Chondrocyte (in vitro differentiated cells): ENCODE results near the gene FAM171A1. TPM values are rescaled to one million over a fixed set of nuclear protein-coding genes. Genes with fewer than 3 reads are reported as not detected.

Experiments
- DNase-seq: peaks from one replicate; pipeline ENCODE4 v3.0.0; 2021; ENCODE audit warnings: mixed read lengths, low spot score
- H3K27ac Mint-ChIP-seq: one replicate; pipeline ENCODE4 v1.8.0; 2021; ENCODE audit warnings: mild to moderate bottlenecking, moderate library complexity, mixed read lengths; ENCODE audit not compliant: unreplicated experiment
- H3K27me3 Mint-ChIP-seq: 2 replicates; pipeline ENCODE4 v1.8.0; 2021; ENCODE audit warnings: low read depth, mixed read lengths
- H3K36me3 Mint-ChIP-seq: 2 replicates; pipeline ENCODE4 v1.8.0; 2021; ENCODE audit warnings: low read depth, mixed read lengths
- H3K4me1 Mint-ChIP-seq: 2 replicates; pipeline ENCODE4 v1.8.0; 2021; ENCODE audit warnings: low read depth, mild to moderate bottlenecking, mixed read lengths
- H3K4me3 Mint-ChIP-seq: one replicate; pipeline ENCODE4 v1.8.0; 2021; ENCODE audit warnings: mild to moderate bottlenecking, moderate library complexity, mixed read lengths; ENCODE audit not compliant: unreplicated experiment
- H3K9me3 Mint-ChIP-seq: 2 replicates; pipeline ENCODE4 v1.8.0; 2021; ENCODE audit warnings: low read depth, mixed read lengths
- total RNA-seq: library from RNA; stranded (reverse); gene quantifications from 3 replicates; pipeline ENCODE4 v1.2.1, GENCODE V29; 2021
- TF ChIP-seq, protein P1 (sequence below): fragments of 200-600 bp; sonication (generic); IDR thresholded peaks from 2 replicates; pipeline ENCODE4 v1.5.0; 2021; ENCODE audit warnings: antibody characterized with exemption, mild to moderate bottlenecking, moderate library complexity

Gene FAM171A1
- total RNA-seq, 1 donor from 2014 or later = 40.9 TPM

DNA sequence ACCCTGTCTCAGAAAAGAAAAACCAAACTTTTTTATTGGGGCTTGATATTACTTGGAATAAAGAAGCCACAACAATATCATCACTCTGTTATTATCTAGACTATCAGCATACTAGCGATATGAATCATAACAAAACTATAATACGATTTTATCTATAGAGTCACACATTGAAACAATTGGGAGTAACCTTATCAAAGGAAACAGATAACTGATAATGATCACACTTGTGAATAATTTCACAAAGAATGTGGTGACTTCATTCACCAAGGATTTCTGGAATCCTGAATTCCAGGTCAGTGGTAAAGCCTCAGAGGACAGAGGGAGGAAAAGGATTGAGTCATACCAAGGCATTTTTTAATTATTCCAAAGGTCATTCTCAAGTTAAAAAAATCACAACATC is 170.5 kb downstream of the FAM171A1 start:
- Mint-ChIP-seq H3K36me3 (no peaks in the 10 kb centered on the region), H3K4me3 (no peak overlapping the region), H3K27me3 (no peaks in the 10 kb centered on the region), H3K9me3 (no peaks in the 10 kb centered on the region), H3K27ac (peak overlapping the region; percentile 59), H3K4me1 (peaks cover 50% of the 10 kb centered on the region)
- TF ChIP-seq, protein P1, sequence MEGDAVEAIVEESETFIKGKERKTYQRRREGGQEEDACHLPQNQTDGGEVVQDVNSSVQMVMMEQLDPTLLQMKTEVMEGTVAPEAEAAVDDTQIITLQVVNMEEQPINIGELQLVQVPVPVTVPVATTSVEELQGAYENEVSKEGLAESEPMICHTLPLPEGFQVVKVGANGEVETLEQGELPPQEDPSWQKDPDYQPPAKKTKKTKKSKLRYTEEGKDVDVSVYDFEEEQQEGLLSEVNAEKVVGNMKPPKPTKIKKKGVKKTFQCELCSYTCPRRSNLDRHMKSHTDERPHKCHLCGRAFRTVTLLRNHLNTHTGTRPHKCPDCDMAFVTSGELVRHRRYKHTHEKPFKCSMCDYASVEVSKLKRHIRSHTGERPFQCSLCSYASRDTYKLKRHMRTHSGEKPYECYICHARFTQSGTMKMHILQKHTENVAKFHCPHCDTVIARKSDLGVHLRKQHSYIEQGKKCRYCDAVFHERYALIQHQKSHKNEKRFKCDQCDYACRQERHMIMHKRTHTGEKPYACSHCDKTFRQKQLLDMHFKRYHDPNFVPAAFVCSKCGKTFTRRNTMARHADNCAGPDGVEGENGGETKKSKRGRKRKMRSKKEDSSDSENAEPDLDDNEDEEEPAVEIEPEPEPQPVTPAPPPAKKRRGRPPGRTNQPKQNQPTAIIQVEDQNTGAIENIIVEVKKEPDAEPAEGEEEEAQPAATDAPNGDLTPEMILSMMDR = no peak
- no peak for DNase-seq

DNA sequence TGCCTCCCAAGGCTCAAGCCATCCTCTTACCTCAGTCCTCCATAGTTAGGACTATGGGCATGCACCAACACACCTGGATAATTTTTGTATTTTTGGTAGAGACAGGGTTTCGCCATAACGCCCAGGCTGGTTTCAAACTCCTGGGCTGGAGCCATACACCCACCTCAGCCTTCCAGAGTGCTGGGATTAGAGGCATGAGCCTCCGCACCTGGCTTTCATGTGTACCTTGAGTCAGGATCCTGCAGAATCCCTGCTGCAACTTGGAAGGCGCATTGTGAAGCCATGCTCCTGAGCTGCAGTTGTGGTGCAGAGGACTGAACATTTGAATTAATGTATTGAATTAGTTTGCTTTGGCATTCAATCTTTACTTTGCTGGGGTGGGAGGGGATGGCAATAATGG is 173.2 kb downstream of the FAM171A1 start:
- no peak overlapping the region for H3K27ac Mint-ChIP-seq
- H3K36me3 Mint-ChIP-seq = no peaks in the 10 kb centered on the region
- no peak for DNase-seq
- H3K9me3 Mint-ChIP-seq = no peaks in the 10 kb centered on the region
- H3K4me1 Mint-ChIP-seq = peaks cover 47% of the 10 kb centered on the region
- no peak overlapping the region for H3K4me3 Mint-ChIP-seq
- TF ChIP-seq, protein P1 = no peak
- H3K27me3 Mint-ChIP-seq = no peaks in the 10 kb centered on the region

DNA sequence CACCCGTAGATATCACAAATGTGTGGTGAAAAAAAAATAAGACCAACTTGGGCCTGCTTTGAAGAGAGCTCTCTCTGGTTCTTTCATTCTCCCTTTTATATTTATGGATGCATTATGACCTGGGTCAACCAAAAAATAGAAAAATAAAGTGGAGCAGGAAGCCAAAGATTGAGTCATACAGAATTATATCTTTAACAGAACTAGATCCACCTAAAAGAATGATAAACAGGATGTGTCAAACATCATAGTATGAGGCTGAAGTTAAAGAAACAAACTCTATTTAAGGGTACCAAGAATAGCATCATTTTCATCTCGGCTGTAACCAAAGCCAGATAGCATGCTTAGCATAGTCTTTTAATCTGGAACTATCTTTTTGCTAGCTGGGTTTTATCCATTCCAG is 173.8 kb downstream of the FAM171A1 start:
- Mint-ChIP-seq H3K36me3 (no peaks in the 10 kb centered on the region), H3K9me3 (no peaks in the 10 kb centered on the region), H3K4me3 (no peak overlapping the region), H3K4me1 (peaks cover 41% of the 10 kb centered on the region), H3K27ac (no peak overlapping the region), H3K27me3 (no peaks in the 10 kb centered on the region)
- no peak for DNase-seq
- TF ChIP-seq, protein P1 = no peak

DNA sequence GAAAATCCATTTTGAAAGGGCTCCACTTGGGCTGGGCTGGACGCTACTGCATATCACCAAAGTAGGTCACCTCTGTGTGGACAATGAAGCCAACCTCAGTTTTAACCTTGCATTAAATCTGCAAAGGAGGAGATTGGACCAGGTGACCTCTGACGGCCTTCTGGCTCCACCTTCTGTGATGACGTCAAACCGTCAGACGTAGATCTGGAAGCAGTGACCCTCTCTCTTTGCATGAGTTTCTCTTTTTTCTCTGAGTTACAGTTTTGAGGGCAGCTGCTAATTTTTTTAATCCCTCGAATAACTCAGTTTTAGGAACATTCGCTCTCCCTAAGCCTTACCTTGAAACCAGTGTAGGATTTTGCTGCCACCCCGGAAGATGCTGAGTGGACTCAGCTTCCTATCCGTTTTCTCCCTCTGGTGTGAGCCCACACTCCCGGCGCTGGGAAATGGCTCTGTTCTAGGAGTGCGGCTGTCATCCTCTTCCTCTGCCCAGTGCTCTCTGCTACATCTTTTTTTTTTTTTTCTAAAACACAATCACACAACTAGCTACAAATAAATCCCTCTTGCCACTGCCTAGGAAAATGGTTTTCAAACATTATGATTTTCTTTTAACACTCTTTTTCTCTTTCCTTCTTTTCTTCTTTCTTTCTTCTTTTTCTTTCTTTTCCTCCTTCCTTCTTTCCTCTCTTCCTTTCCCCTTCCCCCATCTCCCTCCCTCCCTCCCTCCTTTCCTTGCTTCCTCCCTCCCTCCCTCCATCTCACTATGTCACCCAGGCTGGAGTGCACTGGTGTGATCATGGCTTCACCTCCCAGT is 174.9 kb downstream of the FAM171A1 start:
- Mint-ChIP-seq H3K4me1 (peaks cover 30% of the 10 kb centered on the region), H3K36me3 (no peaks in the 10 kb centered on the region), H3K4me3 (no peak overlapping the region), H3K27me3 (no peaks in the 10 kb centered on the region), H3K27ac (no peak overlapping the region), H3K9me3 (no peaks in the 10 kb centered on the region)
- TF ChIP-seq, protein P1 = no peak
- no peak for DNase-seq

DNA sequence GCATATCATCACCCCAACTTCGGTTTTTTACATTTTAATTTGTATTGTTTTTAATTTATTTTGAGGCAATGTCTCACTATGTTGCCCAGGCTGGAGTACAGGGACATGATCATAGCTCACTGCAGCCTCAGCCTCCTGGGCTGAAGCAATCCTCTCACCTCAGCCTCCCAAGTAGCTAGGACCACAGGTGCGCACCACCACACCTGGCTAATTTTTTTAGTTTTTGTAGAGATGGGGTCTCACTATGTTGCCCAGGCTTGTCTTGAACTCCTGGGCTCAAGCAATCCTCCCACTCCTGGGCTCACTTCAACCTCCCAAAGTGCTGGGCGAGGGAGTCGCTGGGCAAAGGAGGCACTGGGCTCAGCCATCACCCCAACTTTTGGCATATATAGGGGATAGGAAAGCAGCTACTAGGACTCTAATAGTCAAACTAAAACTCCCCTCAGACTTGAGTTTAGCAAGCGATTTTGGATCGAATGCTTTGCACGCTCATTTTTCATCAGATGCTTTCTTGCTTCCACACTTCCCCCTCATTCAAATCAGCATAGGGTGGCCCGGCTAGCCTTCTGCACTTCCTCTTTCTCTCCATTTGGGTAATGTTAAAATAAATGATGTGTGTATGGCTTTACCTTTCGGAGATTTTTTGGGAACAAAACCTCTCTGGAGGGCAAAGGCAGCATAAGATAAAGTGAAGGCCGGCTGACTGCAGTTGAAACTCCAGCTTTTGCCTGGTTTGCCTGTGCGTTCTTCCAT is 181.8 kb downstream of the FAM171A1 start:
- DNase-seq = no peak
- Mint-ChIP-seq H3K36me3 (peaks cover 4% of the 10 kb centered on the region), H3K27me3 (no peaks in the 10 kb centered on the region), H3K4me3 (no peak overlapping the region), H3K9me3 (no peaks in the 10 kb centered on the region), H3K27ac (no peak overlapping the region), H3K4me1 (peaks cover 6% of the 10 kb centered on the region)
- TF ChIP-seq, protein P1 = no peak
